SK-N-SH (cell line): Measurements from ENCODE around the gene KIAA1549. TPM values are rescaled to one million over a fixed set of nuclear protein-coding genes. Genes with fewer than 3 reads are reported as not detected.

ENCODE experiments used
- CTCF ChIA-PET: fragments of 300-600, 350-600 bp; formaldehyde crosslinking; extraction: SDS; loops from one replicate; lab custom pipeline; 2021; lab: Yijun Ruan, JAX
- POLR2A ChIA-PET: fragments of 350-600 bp; sonication (Branson Sonifier 250); formaldehyde crosslinking; extraction: SDS; loops from one replicate; lab custom pipeline; 2020; ENCODE audit warnings: antibody characterized with exemption, inconsistent platforms; lab: Yijun Ruan, JAX
- DNase-seq: peaks from one replicate; pipeline ENCODE4 v3.0.0; 2012
- H2AFZ ChIP-seq: fragments of 200-600 bp; sonication (generic); 2 replicates; pipeline ENCODE4 v1.8.1; 2016; ENCODE audit warnings: antibody characterized with exemption, mild to moderate bottlenecking, low read depth
- H3F3A ChIP-seq: fragments of 200-600 bp; sonication (generic); replicated peaks from 2 replicates; pipeline ENCODE3; 2016; ENCODE audit warnings: antibody characterized with exemption, mild to moderate bottlenecking; ENCODE audit not compliant: insufficient read depth
- H3K27ac ChIP-seq, 2 experiments: fragments of 200-500 bp in 1 of 2; fragments of 200-600 bp in 1 of 2; sonication (Bioruptor generic) in 1 of 2; sonication (generic), shearing (Covaris generic) in 1 of 2; 2 replicates each; pipeline versions ENCODE4 v1.5.1 to v1.6.1; 2014 to 2016; ENCODE audit warnings: low read depth in 2 of 2, inconsistent platforms in 1 of 2, low read length in 1 of 2, mild to moderate bottlenecking in 1 of 2, mixed read lengths in 1 of 2
- H3K27me3 ChIP-seq: fragments of 200-600 bp; sonication (generic), shearing (Covaris generic); 2 replicates; pipeline ENCODE4 v1.6.1; 2016; ENCODE audit warnings: mixed run types; ENCODE audit not compliant: insufficient read depth
- H3K36me3 ChIP-seq, 2 experiments: fragments of 200-500 bp in 1 of 2; fragments of 200-600 bp in 1 of 2; sonication (Bioruptor generic) in 1 of 2; sonication (generic) in 1 of 2; replicated peaks in 1 of 2; 2 replicates each; pipeline versions ENCODE3 to v1.5.1; 2014 to 2016; ENCODE audit warnings: low read length in 1 of 2, mild to moderate bottlenecking in 1 of 2; ENCODE audit not compliant: insufficient read depth in 2 of 2, control insufficient read depth in 1 of 2
- H3K4me1 ChIP-seq, 2 experiments: fragments of 200-500 bp in 1 of 2; fragments of 200-600 bp in 1 of 2; sonication (Bioruptor generic) in 1 of 2; sonication (generic), shearing (Covaris generic) in 1 of 2; 2 replicates each; pipeline versions ENCODE4 v1.5.1 to v1.6.1; 2014 to 2016; ENCODE audit warnings: low read depth in 1 of 2, low read length in 1 of 2, mixed run types in 1 of 2; ENCODE audit not compliant: insufficient read depth in 2 of 2, control insufficient read depth in 1 of 2
- H3K4me2 ChIP-seq: fragments of 200-600 bp; sonication (generic), shearing (Covaris generic); 2 replicates; pipeline ENCODE4 v1.6.1; 2017; ENCODE audit warnings: mixed run types
- H3K4me3 ChIP-seq, 2 experiments: fragments of 200-500 bp in 1 of 2; fragments of 200-600 bp in 1 of 2; sonication (Bioruptor generic) in 1 of 2; sonication (generic), shearing (Covaris generic) in 1 of 2; 2 replicates each; pipeline versions ENCODE4 v1.5.1 to v1.8.1; 2014 to 2016; ENCODE audit warnings: low read depth in 2 of 2, inconsistent platforms in 1 of 2, low read length in 1 of 2, mild to moderate bottlenecking in 1 of 2, mixed read lengths in 1 of 2, moderate library complexity in 1 of 2
- H3K79me2 ChIP-seq: fragments of 200-600 bp; sonication (generic); 2 replicates; pipeline ENCODE4 v1.8.1; 2017; ENCODE audit warnings: mild to moderate bottlenecking; ENCODE audit not compliant: insufficient read depth
- H3K9ac ChIP-seq: fragments of 200-600 bp; sonication (generic); 2 replicates; pipeline ENCODE4 v1.6.1; 2017; ENCODE audit warnings: mixed run types
- H3K9me2 ChIP-seq: fragments of 200-600 bp; sonication (generic); 2 replicates; pipeline ENCODE4 v1.6.1; 2017; ENCODE audit warnings: mixed run types
- H3K9me3 ChIP-seq: fragments of 200-600 bp; sonication (generic); 2 replicates; pipeline ENCODE4 v1.6.1; 2017; ENCODE audit warnings: mixed run types, mild to moderate bottlenecking, moderate library complexity
- H4K20me1 ChIP-seq: fragments of 200-600 bp; sonication (generic); 2 replicates; pipeline ENCODE4 v1.6.1; 2017; ENCODE audit warnings: mild to moderate bottlenecking, mixed run types; ENCODE audit not compliant: insufficient read depth
- CHD2 ChIP-seq: fragments of 150-350 bp; IDR thresholded peaks from 2 replicates; pipeline ENCODE4 v1.6.1; 2018; ENCODE audit warnings: low read length; ENCODE audit not compliant: partially characterized antibody
- EP300 ChIP-seq, 2 experiments: IDR thresholded peaks; 2 replicates each; pipeline versions ENCODE4 v1.4.0 to v1.6.1; 2012; ENCODE audit warnings: borderline replicate concordance in 1 of 2, low read depth in 1 of 2, low read length in 1 of 2
- EZH2phosphoT487 ChIP-seq: fragments of 200-600 bp; sonication (generic); IDR thresholded peaks from 2 replicates; pipeline ENCODE4 v1.6.1; 2017; ENCODE audit warnings: low read depth, mixed run types, mild to moderate bottlenecking, antibody characterized with exemption, moderate library complexity, borderline replicate concordance
- FOXJ3 ChIP-seq: sonication (generic); formaldehyde crosslinking; IDR thresholded peaks from 2 replicates; pipeline ENCODE4 v1.5.1; 2020; ENCODE audit warnings: mild to moderate bottlenecking, missing genetic modification reagents
- GABPA ChIP-seq: IDR thresholded peaks from 2 replicates; pipeline ENCODE4 v1.4.0; 2012; ENCODE audit warnings: low read depth, mild to moderate bottlenecking
- GATA2 ChIP-seq: sonication (generic); formaldehyde crosslinking; IDR thresholded peaks from 2 replicates; pipeline ENCODE4 v1.5.0; 2020; ENCODE audit warnings: mild to moderate bottlenecking, missing genetic modification reagents
- MEF2A ChIP-seq: IDR thresholded peaks from 2 replicates; pipeline ENCODE4 v1.4.0; 2012; ENCODE audit warnings: low read depth, borderline replicate concordance
- MXI1 ChIP-seq: IDR thresholded peaks from 2 replicates; pipeline ENCODE4 v1.6.1; 2012; ENCODE audit warnings: mild to moderate bottlenecking, low read depth, low read length, improper control_type of control experiment
- NFIC ChIP-seq: IDR thresholded peaks from 2 replicates; pipeline ENCODE4 v1.4.0; 2012; ENCODE audit warnings: borderline replicate concordance
- POLR2AphosphoS5 ChIP-seq: IDR thresholded peaks from 2 replicates; pipeline ENCODE4 v1.6.1; 2012; ENCODE audit warnings: low read depth, low read length
- RCOR1 ChIP-seq: fragments of 150-350 bp; IDR thresholded peaks from 2 replicates; pipeline ENCODE4 v1.6.1; 2017; ENCODE audit warnings: antibody characterized with exemption, low read length
- REST ChIP-seq: IDR thresholded peaks from 2 replicates; pipeline ENCODE4 v1.6.1; 2012; ENCODE audit warnings: mild to moderate bottlenecking, low read depth, low read length, moderate library complexity
- RXRA ChIP-seq: IDR thresholded peaks from 2 replicates; pipeline ENCODE4 v1.4.0; 2012; ENCODE audit warnings: low read depth, mild to moderate bottlenecking, borderline replicate concordance
- TCF12 ChIP-seq: IDR thresholded peaks from 2 replicates; pipeline ENCODE4 v1.4.0; 2012
- USF1 ChIP-seq: IDR thresholded peaks from 2 replicates; pipeline ENCODE4 v1.4.0; 2012; ENCODE audit warnings: low read depth, borderline replicate concordance
- USF2 ChIP-seq: fragments of 150-350 bp; IDR thresholded peaks from 2 replicates; pipeline ENCODE4 v1.6.1; 2017; ENCODE audit warnings: antibody characterized with exemption, low read length, low read depth, borderline replicate concordance
- WGBS: methylation state at CpG from one replicate; pipeline ENCODE4 v1.1.6; 2017; ENCODE audit warnings: low lambda C conversion rate; 5-methylcytosine and 5-hydroxymethylcytosine counted together
- polyA plus RNA-seq, 3 experiments: library from polyadenylated mRNA; depleted of rRNA; stranded (reverse); fragments of >200 nt; gene quantifications; 2 replicates each; pipeline ENCODE4 v1.2.3, GENCODE V29; 2012
- TF ChIP-seq, protein P1 (sequence below): fragments of 150-350 bp; IDR thresholded peaks from 2 replicates; pipeline ENCODE4 v1.6.1; 2016; ENCODE audit warnings: mild to moderate bottlenecking, low read depth, low read length
- TF ChIP-seq, protein P2 (sequence below): IDR thresholded peaks from 2 replicates; pipeline ENCODE4; 2012

KIAA1549 gene
- polyA plus RNA-seq, 1 of the 3 experiments (the other 2 are of a cell fraction) = 3.6 TPM

DNA sequence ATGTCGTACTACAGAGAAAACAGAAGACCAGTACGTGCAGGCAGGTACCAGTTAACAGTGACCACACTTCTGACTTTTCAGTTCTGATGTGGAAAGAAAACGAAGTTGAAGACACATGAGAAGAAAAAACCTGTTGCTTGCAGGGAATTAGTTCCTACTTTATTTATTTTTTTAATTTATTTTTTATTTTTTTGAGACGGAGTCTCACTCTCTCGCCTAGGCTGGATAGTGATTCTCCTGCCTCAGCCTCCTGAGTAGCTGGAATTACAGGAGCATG is 109.4 kb downstream of the KIAA1549 start:
- 93% methylated on average over 5 of the region's 5 CpGs for WGBS
- H2AFZ ChIP-seq = no peak overlapping the region
- 0 out of 2 replicates have a peak, but pooled peaks cover 6% of the 10 kb centered on the region for H4K20me1 ChIP-seq
- peaks cover 20% of the 10 kb centered on the region for H3F3A ChIP-seq
- CTCF ChIA-PET = interaction anchor here (1.2 to 7.3 kb wide), 2 partner anchors 14 to 110 kb away, joined by 3 to 57 read pairs; no protein-coding TSS in a partner anchor
- H3K4me2 ChIP-seq = no peak overlapping the region
- H3K9ac ChIP-seq = no peak overlapping the region
- H3K4me1 ChIP-seq = peaks cover 0 to 6% of the 10 kb centered on the region in 2 experiments; a peak in 2 of 4 replicates
- no peaks in the 10 kb centered on the region for H3K27me3 ChIP-seq
- no peaks in the 10 kb centered on the region for H3K9me3 ChIP-seq
- POLR2A ChIA-PET = no interaction called here
- no peak overlapping the region for H3K4me3 ChIP-seq
- no peaks in the 10 kb centered on the region for H3K79me2 ChIP-seq
- no peak overlapping the region for H3K27ac ChIP-seq
- no peak for DNase-seq
- TF ChIP-seq REST (no peak), GABPA (no peak), GATA2 (no peak), EP300 (IDR thresholded peaks at IDR 0.05; ENCODE audit: borderline replicate concordance in 1 of 2, low read depth in 1 of 2, low read length in 1 of 2) (no peak), CHD2 (no peak), USF2 (no peak), MXI1 (no peak), NFIC (no peak), EZH2phosphoT487 (no peak), POLR2AphosphoS5 (no peak), MEF2A (no peak), RCOR1 (no peak), FOXJ3 (CRISPR knock-in tag) (no peak), TCF12 (no peak), RXRA (no peak), USF1 (no peak)
- TF ChIP-seq, protein P1, sequence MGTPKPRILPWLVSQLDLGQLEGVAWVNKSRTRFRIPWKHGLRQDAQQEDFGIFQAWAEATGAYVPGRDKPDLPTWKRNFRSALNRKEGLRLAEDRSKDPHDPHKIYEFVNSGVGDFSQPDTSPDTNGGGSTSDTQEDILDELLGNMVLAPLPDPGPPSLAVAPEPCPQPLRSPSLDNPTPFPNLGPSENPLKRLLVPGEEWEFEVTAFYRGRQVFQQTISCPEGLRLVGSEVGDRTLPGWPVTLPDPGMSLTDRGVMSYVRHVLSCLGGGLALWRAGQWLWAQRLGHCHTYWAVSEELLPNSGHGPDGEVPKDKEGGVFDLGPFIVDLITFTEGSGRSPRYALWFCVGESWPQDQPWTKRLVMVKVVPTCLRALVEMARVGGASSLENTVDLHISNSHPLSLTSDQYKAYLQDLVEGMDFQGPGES = no peak
- TF ChIP-seq, protein P2, sequence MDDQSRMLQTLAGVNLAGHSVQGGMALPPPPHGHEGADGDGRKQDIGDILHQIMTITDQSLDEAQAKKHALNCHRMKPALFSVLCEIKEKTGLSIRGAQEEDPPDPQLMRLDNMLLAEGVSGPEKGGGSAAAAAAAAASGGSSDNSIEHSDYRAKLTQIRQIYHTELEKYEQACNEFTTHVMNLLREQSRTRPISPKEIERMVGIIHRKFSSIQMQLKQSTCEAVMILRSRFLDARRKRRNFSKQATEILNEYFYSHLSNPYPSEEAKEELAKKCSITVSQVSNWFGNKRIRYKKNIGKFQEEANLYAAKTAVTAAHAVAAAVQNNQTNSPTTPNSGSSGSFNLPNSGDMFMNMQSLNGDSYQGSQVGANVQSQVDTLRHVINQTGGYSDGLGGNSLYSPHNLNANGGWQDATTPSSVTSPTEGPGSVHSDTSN = no peak
- peaks cover 16 to 21% of the 10 kb centered on the region in 2 experiments for H3K36me3 ChIP-seq
- no peaks in the 10 kb centered on the region for H3K9me2 ChIP-seq
